ENCODE data around the gene AP2A2.

The AP2A2 gene

GRCh38 chr11:899724-900123 lies 25.9 kb upstream of the AP2A2 start:
- DNase-seq: no peak

GRCh38 chr11:900545-900944 lies 25.1 kb upstream of the AP2A2 start:
- DNase-seq: no peak

GRCh38 chr11:901452-902061 lies 24.1 kb upstream of the AP2A2 start:
- DNase-seq: no peak

GRCh38 chr11:904380-904779 lies 21.3 kb upstream of the AP2A2 start:
- no peak for DNase-seq

GRCh38 chr11:905952-906351 lies 19.7 kb upstream of the AP2A2 start:
- no peak for DNase-seq

GRCh38 chr11:907668-908067 lies 18.0 kb upstream of the AP2A2 start:
- no peak for DNase-seq

GRCh38 chr11:908273-908672 lies 17.4 kb upstream of the AP2A2 start:
- no peak for DNase-seq

GRCh38 chr11:909406-909805 lies 16.3 kb upstream of the AP2A2 start:
- no peak for DNase-seq

GRCh38 chr11:910044-910588 lies 15.6 kb upstream of the AP2A2 start:
- DNase-seq: no peak

- DNase-seq: peak; percentile 84
Measured at GRCh38 chr11:910589-911030, 15.1 kb upstream of the AP2A2 start, which contains the start of gene CHID1. Gene CHID1, minus strand, starts transcription at chr11:910810. Its CDS starts 5,994 bp downstream, at chr11:904816.

- peak; percentile 82 for DNase-seq
Measured at GRCh38 chr11:911031-911889, 14.4 kb upstream of the AP2A2 start.

- DNase-seq: no peak
Measured at GRCh38 chr11:911890-912219, 13.8 kb upstream of the AP2A2 start.

- no peak for DNase-seq
Measured at GRCh38 chr11:912266-912665, 13.4 kb upstream of the AP2A2 start.

- DNase-seq: no peak
Measured at GRCh38 chr11:913043-913442, 12.6 kb upstream of the AP2A2 start.

GRCh38 chr11:914204-914603 lies 11.5 kb upstream of the AP2A2 start:
- no peak for DNase-seq

- no peak for DNase-seq
Measured at GRCh38 chr11:914747-915501, 10.7 kb upstream of the AP2A2 start.

- no peak for DNase-seq
Measured at GRCh38 chr11:917426-917825, 8.2 kb upstream of the AP2A2 start.

- DNase-seq: no peak
Measured at GRCh38 chr11:921921-922678, 3.6 kb upstream of the AP2A2 start.

- no peak for DNase-seq
Measured at GRCh38 chr11:923691-924405, 1.8 kb upstream of the AP2A2 start.

- no peak for DNase-seq
Measured at GRCh38 chr11:924406-925157, 1.1 kb upstream of the AP2A2 start.

- DNase-seq: no peak
Measured at GRCh38 chr11:925158-925495, 543 bp upstream of the AP2A2 start.

All from fibroblast of skin of right biceps (primary cell).